IMR-90 (cell line): ENCODE measurements around the gene TMOD2. TPM values are rescaled to one million over a fixed set of nuclear protein-coding genes. Genes with fewer than 3 reads are reported as not detected.

Experiments used
- ATAC-seq: fragments of 200-7000 bp; cut with Tn5 transposase; 2 replicates; pipeline ENCODE4 v1.9.1; 2020; ENCODE audit warnings: low read depth, mild to moderate bottlenecking, moderate library complexity
- BruUV-seq: library from RNA; stranded (reverse); fragments of 400-500 nt; replicated peaks from 2 replicates; lab custom pipeline; 2021; lab: Mats Ljungman, UMichigan
- CTCF ChIA-PET: fragments of 300-600 bp; formaldehyde crosslinking; extraction: SDS; loops from one replicate; lab custom pipeline; 2021; ENCODE audit warnings: antibody characterized with exemption; lab: Yijun Ruan, JAX
- POLR2A ChIA-PET: fragments of 300-600 bp; sonication (Branson Sonifier 250); formaldehyde crosslinking; loops from one replicate; lab custom pipeline; 2022; ENCODE audit warnings: antibody characterized with exemption; ENCODE audit not compliant: unreplicated experiment; lab: Charles Lee
- DNase-seq: peaks from one replicate; pipeline ENCODE4 v3.0.0; 2013
- H2AFZ ChIP-seq: replicated peaks from 2 replicates; pipeline ENCODE3; 2013; ENCODE audit warnings: low read length, mild to moderate bottlenecking; ENCODE audit not compliant: poor library complexity
- H2AK5ac ChIP-seq: 2 replicates; pipeline ENCODE4 v1.6.1; 2013; ENCODE audit warnings: low read depth, low read length, inconsistent platforms
- H2AK9ac ChIP-seq: replicated peaks from 2 replicates; pipeline ENCODE3; 2013; ENCODE audit warnings: mild to moderate bottlenecking, low read depth, low read length, moderate library complexity; ENCODE audit not compliant: poor library complexity
- H2BK120ac ChIP-seq: 2 replicates; pipeline ENCODE4 v1.6.1; 2013; ENCODE audit warnings: low read depth, low read length, inconsistent platforms
- H2BK15ac ChIP-seq: 3 replicates; pipeline ENCODE4 v1.6.1; 2013; ENCODE audit warnings: low read depth, low read length, inconsistent platforms
- H2BK20ac ChIP-seq: 2 replicates; pipeline ENCODE4 v1.6.1; 2013; ENCODE audit warnings: low read depth, mild to moderate bottlenecking, inconsistent platforms, low read length, moderate library complexity
- H2BK5ac ChIP-seq: 2 replicates; pipeline ENCODE4 v1.6.1; 2013; ENCODE audit warnings: mild to moderate bottlenecking, low read depth, low read length, inconsistent platforms; ENCODE audit not compliant: poor library complexity, severe bottlenecking
- H3K14ac ChIP-seq: replicated peaks from 2 replicates; pipeline ENCODE4 v1.6.1; 2013; ENCODE audit warnings: low read depth, low read length, inconsistent platforms
- H3K18ac ChIP-seq: 2 replicates; pipeline ENCODE4 v1.6.1; 2013; ENCODE audit warnings: low read depth, low read length, control low read depth
- H3K23ac ChIP-seq: 2 replicates; pipeline ENCODE4 v1.6.1; 2013; ENCODE audit warnings: low read depth, low read length, inconsistent platforms
- H3K27ac ChIP-seq: 2 replicates; pipeline ENCODE4 v1.5.1; 2013; ENCODE audit warnings: mild to moderate bottlenecking, control low read depth, low read length; ENCODE audit not compliant: insufficient read depth
- H3K27me3 ChIP-seq: 2 replicates; pipeline ENCODE4 v1.6.1; 2013; ENCODE audit warnings: low read length; ENCODE audit not compliant: control insufficient read depth, insufficient read depth
- H3K36me3 ChIP-seq: 2 replicates; pipeline ENCODE4 v1.6.1; 2013; ENCODE audit warnings: low read length, mixed read lengths; ENCODE audit not compliant: control insufficient read depth, insufficient read depth
- H3K4ac ChIP-seq: 2 replicates; pipeline ENCODE4 v1.6.1; 2013; ENCODE audit warnings: low read depth, low read length, inconsistent platforms
- H3K4me1 ChIP-seq: 2 replicates; pipeline ENCODE4 v1.6.1; 2013; ENCODE audit warnings: low read length, mixed read lengths; ENCODE audit not compliant: control insufficient read depth, insufficient read depth
- H3K4me2 ChIP-seq: 2 replicates; pipeline ENCODE4 v1.6.1; 2013; ENCODE audit warnings: low read depth, mild to moderate bottlenecking, control low read depth, low read length, moderate library complexity
- H3K4me3 ChIP-seq: 2 replicates; pipeline ENCODE4 v1.5.1; 2013; ENCODE audit warnings: low read depth, mild to moderate bottlenecking, control low read depth, low read length, moderate library complexity; ENCODE audit not compliant: insufficient read depth
- H3K56ac ChIP-seq: 2 replicates; pipeline ENCODE4 v1.6.1; 2013; ENCODE audit warnings: low read length, inconsistent platforms; ENCODE audit not compliant: insufficient read depth; ENCODE audit errors: extremely low read depth
- H3K79me1 ChIP-seq, 2 experiments: 2 replicates each; pipeline ENCODE4 v1.6.1; 2013; ENCODE audit warnings: low read length in 2 of 2, inconsistent platforms in 1 of 2, low read depth in 1 of 2
- H3K9ac ChIP-seq: 2 replicates; pipeline ENCODE4 v1.6.1; 2013; ENCODE audit warnings: low read depth, low read length, control low read depth
- H3K9me1 ChIP-seq: 2 replicates; pipeline ENCODE4 v1.6.1; 2013; ENCODE audit warnings: low read length, inconsistent platforms; ENCODE audit not compliant: insufficient read depth
- H3K9me3 ChIP-seq: 2 replicates; pipeline ENCODE4 v1.6.1; 2013; ENCODE audit warnings: low read length; ENCODE audit not compliant: control insufficient read depth, insufficient read depth
- H4K20me1 ChIP-seq: 2 replicates; pipeline ENCODE4 v1.6.1; 2013; ENCODE audit warnings: low read length, inconsistent platforms; ENCODE audit not compliant: insufficient read depth
- H4K5ac ChIP-seq: 2 replicates; pipeline ENCODE4 v1.6.1; 2013; ENCODE audit warnings: mild to moderate bottlenecking, low read depth, low read length, control low read depth
- H4K8ac ChIP-seq, 2 experiments: 2 replicates each; pipeline ENCODE4 v1.6.1; 2013; ENCODE audit warnings: low read depth in 2 of 2, low read length in 2 of 2, control low read depth in 1 of 2, inconsistent platforms in 1 of 2
- H4K91ac ChIP-seq: 2 replicates; pipeline ENCODE4 v1.6.1; 2013; ENCODE audit warnings: low read depth, low read length, inconsistent platforms; ENCODE audit not compliant: insufficient read depth
- BHLHE40 ChIP-seq: fragments of 150-350 bp; IDR thresholded peaks from 2 replicates; pipeline ENCODE4 v1.6.1; 2016; ENCODE audit warnings: mild to moderate bottlenecking, low read depth, low read length
- CEBPB ChIP-seq: IDR thresholded peaks from 2 replicates; pipeline ENCODE4 v1.6.1; 2012; ENCODE audit warnings: low read depth, low read length, improper control_type of control experiment
- CHD1 ChIP-seq: IDR thresholded peaks from 2 replicates; pipeline ENCODE4 v1.6.1; 2012; ENCODE audit warnings: low read depth, low read length, improper control_type of control experiment
- CTCF ChIP-seq: conservative IDR thresholded peaks from 2 replicates; pipeline ENCODE4 v1.5.1; 2012; ENCODE audit warnings: mild to moderate bottlenecking, low read depth, low read length, improper control_type of control experiment
- FOS ChIP-seq: fragments of 150-350 bp; IDR thresholded peaks from 2 replicates; pipeline ENCODE4 v1.6.1; 2016; ENCODE audit warnings: low read depth, low read length
- MAFK ChIP-seq: IDR thresholded peaks from 2 replicates; pipeline ENCODE4 v1.6.1; 2012; ENCODE audit warnings: low read depth, low read length, improper control_type of control experiment
- MAZ ChIP-seq: IDR thresholded peaks from 2 replicates; pipeline ENCODE4 v1.6.1; 2012; ENCODE audit warnings: low read depth, mild to moderate bottlenecking, low read length, improper control_type of control experiment, moderate library complexity, borderline replicate concordance
- MXI1 ChIP-seq: IDR thresholded peaks from 2 replicates; pipeline ENCODE4 v1.6.1; 2012; ENCODE audit warnings: low read depth, mild to moderate bottlenecking, low read length, moderate library complexity, borderline replicate concordance
- NFE2L2 ChIP-seq: fragments of 150-350 bp; IDR thresholded peaks from 2 replicates; pipeline ENCODE4 v1.6.1; 2016; ENCODE audit warnings: low read depth, mild to moderate bottlenecking, low read length
- POLR2A ChIP-seq: IDR thresholded peaks from 2 replicates; pipeline ENCODE4 v1.6.1; 2012; ENCODE audit warnings: mild to moderate bottlenecking, low read depth, low read length
- RAD21 ChIP-seq: IDR thresholded peaks from 2 replicates; pipeline ENCODE4 v1.6.1; 2012; ENCODE audit warnings: low read length, improper control_type of control experiment
- RCOR1 ChIP-seq: IDR thresholded peaks from 2 replicates; pipeline ENCODE4 v1.6.1; 2012; ENCODE audit warnings: mild to moderate bottlenecking, low read length, improper control_type of control experiment; ENCODE audit not compliant: insufficient replicate concordance
- RFX5 ChIP-seq: IDR thresholded peaks from 2 replicates; pipeline ENCODE4 v1.8.0; 2012; ENCODE audit warnings: low read depth, mild to moderate bottlenecking, low read length, moderate library complexity
- SMC3 ChIP-seq: fragments of 150-350 bp; IDR thresholded peaks from 2 replicates; pipeline ENCODE4 v1.6.1; 2016; ENCODE audit warnings: low read depth, mild to moderate bottlenecking, antibody characterized with exemption, low read length, moderate library complexity
- USF2 ChIP-seq: fragments of 150-350 bp; IDR thresholded peaks from 2 replicates; pipeline ENCODE4 v1.6.1; 2017; ENCODE audit warnings: mild to moderate bottlenecking, antibody characterized with exemption, low read length, low read depth
- WGBS, 2 experiments: methylation state at CpG; one replicate each; pipeline versions ENCODE4 v1.1.5 to v1.1.7; 2013; ENCODE audit warnings: missing lambda C conversion rate in 2 of 2; ENCODE audit not compliant: insufficient read length in 1 of 2; ENCODE audit errors: extremely low coverage in 2 of 2; 5-methylcytosine and 5-hydroxymethylcytosine counted together
- dilution Hi-C: fragments of 300-500 bp; cut with HindIII; formaldehyde crosslinking; loops from one replicate; pipeline ENCODE4 v1.14.3; 2018; ENCODE audit warnings: low sequenced_read_pairs; ENCODE audit not compliant: unreplicated experiment
- in situ Hi-C: fragments of 300-500 bp; cut with MboI; formaldehyde crosslinking; loops from 3 replicates; pipeline ENCODE4 v1.14.3; 2019; ENCODE audit warnings: low sequenced_read_pairs, inconsistent platforms, mixed read lengths
- intact Hi-C: fragments of 100-400 bp; cut with micrococcal nuclease; formaldehyde crosslinking; loops from 2 replicates; pipeline ENCODE4 v1.10.0; 2022
- polyA plus RNA-seq, 3 experiments: library from polyadenylated mRNA; depleted of rRNA; stranded (reverse); fragments of >200 nt; gene quantifications; 2 replicates each; pipeline ENCODE4 v1.2.3, GENCODE V29; 2012; ENCODE audit warnings: low replicate concordance in 1 of 3
- total RNA-seq: library from RNA; depleted of rRNA; stranded (reverse); fragments of >200 nt; gene quantifications from 2 replicates; pipeline ENCODE4 v1.2.3, GENCODE V29; 2012
- TF ChIP-seq, protein P1 (sequence below): fragments of 150-350 bp; IDR thresholded peaks from 2 replicates; pipeline ENCODE4 v1.6.1; 2016; ENCODE audit warnings: low read depth, mild to moderate bottlenecking, low read length, moderate library complexity, borderline replicate concordance

The TMOD2 gene
- total and polyA plus RNA-seq, 2 of the 4 experiments (the other 2 are of a cell fraction) = 2.8 to 5.4 TPM

DNA sequence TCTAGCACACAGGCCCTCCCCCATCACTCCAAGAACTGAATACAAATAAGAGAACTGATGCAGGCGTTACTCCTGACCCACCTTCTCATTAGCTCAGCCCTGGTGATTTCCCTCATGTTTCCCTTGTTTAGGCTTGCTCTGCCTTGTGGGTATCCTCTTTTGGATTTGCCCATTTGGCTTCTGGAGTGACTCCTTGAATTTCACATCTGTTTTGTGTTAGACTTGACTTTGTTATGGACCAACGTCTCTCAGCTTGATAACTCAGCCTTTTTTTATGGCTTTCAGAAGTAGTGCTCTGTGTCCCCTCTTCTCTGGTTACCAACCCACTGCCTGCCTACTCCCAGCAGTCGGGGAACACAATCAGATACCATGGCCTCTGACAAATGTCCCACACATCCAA lies 66.8 kb downstream of the TMOD2 start:
- Histone ChIP-seq H4K5ac (no peak overlapping the region), H3K9me3 (peaks cover 3% of the 10 kb centered on the region), H3K9me1 (no peaks in the 10 kb centered on the region), H2AFZ (no peak overlapping the region), H3K4me2 (no peak overlapping the region), H2AK5ac (no peak overlapping the region), H4K20me1 (no peaks in the 10 kb centered on the region), H3K9ac (no peak overlapping the region), H2BK20ac (no peak overlapping the region), H3K27ac (no peak overlapping the region), H3K36me3 (no peaks in the 10 kb centered on the region), H3K4ac (0 out of 2 replicates have a peak overlapping the region, but pooled peaks have one; percentile 35), H3K27me3 (no peaks in the 10 kb centered on the region), H3K18ac (no peak overlapping the region), H2AK9ac (peak overlapping the region; percentile 15), H3K4me1 (peaks cover 1% of the 10 kb centered on the region; the same call in 1 of the 2 replicates), H4K91ac (no peak overlapping the region), H2BK15ac (no peak overlapping the region), H3K79me1 (no peaks in the 10 kb centered on the region), H2BK5ac (no peak overlapping the region), H3K56ac (no peak overlapping the region), H2BK120ac (no peak overlapping the region), H3K14ac (no peak overlapping the region), H3K23ac (no peak overlapping the region), H4K8ac (no peak overlapping the region), H3K4me3 (no peak overlapping the region)
- DNase-seq (no peak), ATAC-seq (no peak)
- intact Hi-C loops = no loop called here
- POLR2A ChIA-PET = no interaction called here
- CTCF ChIA-PET = no interaction called here
- no TSS peak for BruUV-seq
- in situ Hi-C loops = no loop called here
- dilution Hi-C loops = no loop called here
- TF ChIP-seq CEBPB = no peak
- TF ChIP-seq FOS = no peak
- TF ChIP-seq CTCF = no peak
- TF ChIP-seq POLR2A = no peak
- TF ChIP-seq RCOR1 = no peak
- no peak for TF ChIP-seq MAFK
- no peak for TF ChIP-seq BHLHE40
- no peak for TF ChIP-seq USF2
- TF ChIP-seq NFE2L2 = no peak
- TF ChIP-seq, protein P1, sequence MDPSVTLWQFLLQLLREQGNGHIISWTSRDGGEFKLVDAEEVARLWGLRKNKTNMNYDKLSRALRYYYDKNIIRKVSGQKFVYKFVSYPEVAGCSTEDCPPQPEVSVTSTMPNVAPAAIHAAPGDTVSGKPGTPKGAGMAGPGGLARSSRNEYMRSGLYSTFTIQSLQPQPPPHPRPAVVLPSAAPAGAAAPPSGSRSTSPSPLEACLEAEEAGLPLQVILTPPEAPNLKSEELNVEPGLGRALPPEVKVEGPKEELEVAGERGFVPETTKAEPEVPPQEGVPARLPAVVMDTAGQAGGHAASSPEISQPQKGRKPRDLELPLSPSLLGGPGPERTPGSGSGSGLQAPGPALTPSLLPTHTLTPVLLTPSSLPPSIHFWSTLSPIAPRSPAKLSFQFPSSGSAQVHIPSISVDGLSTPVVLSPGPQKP = no peak
- TF ChIP-seq SMC3 = no peak
- no peak for TF ChIP-seq MXI1
- no peak for TF ChIP-seq CHD1
- TF ChIP-seq MAZ = no peak
- TF ChIP-seq RFX5 = no peak
- TF ChIP-seq RAD21 = no peak
- WGBS, 2 experiments = 100% methylated on average over 1 of the region's 3 CpGs; no CpG with 5 or more reads in 1 of the 2 experiments
